Stimulated activated CD8-positive, alpha-beta memory T cell treated with anti-CD3 and anti-CD28 coated beads, Interleukin-4, amount 100 ng/mL, for 1 hour (primary cell): ENCODE measurements around the gene MDM2.
"Not testable (repeated sequence)": the region's sequence is repeated elsewhere in the genome, so short reads cannot be mapped to it uniquely, and the experiment has no call there.

Experiments
- DNase-seq, 2 donors: peaks; one replicate each; pipeline ENCODE4 v3.0.0-alpha.2; 2020; ENCODE audit warnings: low read depth in 2 of 2, low spot score in 1 of 2

Gene MDM2

GRCh38 chr12:68850390-68850789 is 42.4 kb downstream of the MDM2 start:
- no peak for DNase-seq

- DNase-seq: no peak
Measured at GRCh38 chr12:68851592-68852306, 43.8 kb downstream of the MDM2 start.

- DNase-seq: no peak
Measured at GRCh38 chr12:68853396-68854077, 45.6 kb downstream of the MDM2 start.

- no peak for DNase-seq
Measured at GRCh38 chr12:68854078-68854468, 46.1 kb downstream of the MDM2 start.

- DNase-seq: no peak
Measured at GRCh38 chr12:68854554-68854953, 46.6 kb downstream of the MDM2 start.

- DNase-seq: no peak
Measured at GRCh38 chr12:68855111-68855510, 47.1 kb downstream of the MDM2 start.

- no peak for DNase-seq
Measured at GRCh38 chr12:68855771-68856170, 47.8 kb downstream of the MDM2 start.

- DNase-seq: no peak
Measured at GRCh38 chr12:68856510-68856909, 48.5 kb downstream of the MDM2 start.

- no peak for DNase-seq
Measured at GRCh38 chr12:68861890-68862289, 53.9 kb downstream of the MDM2 start.

- no peak for DNase-seq
Measured at GRCh38 chr12:68863109-68863770, 55.3 kb downstream of the MDM2 start.

GRCh38 chr12:68863886-68864454 is 56.0 kb downstream of the MDM2 start:
- DNase-seq: not testable (repeated sequence)

GRCh38 chr12:68864604-68865003 is 56.6 kb downstream of the MDM2 start:
- no peak for DNase-seq

- DNase-seq: no peak
Measured at GRCh38 chr12:68865399-68866164, 57.6 kb downstream of the MDM2 start.

- DNase-seq: no peak
Measured at GRCh38 chr12:68866950-68867349, 59.0 kb downstream of the MDM2 start.

- no peak for DNase-seq
Measured at GRCh38 chr12:68867606-68868005, 59.6 kb downstream of the MDM2 start.

- DNase-seq: no peak
Measured at GRCh38 chr12:68868043-68868790, 60.2 kb downstream of the MDM2 start.

GRCh38 chr12:68870011-68870410 is 62.0 kb downstream of the MDM2 start:
- DNase-seq: no peak

GRCh38 chr12:68870443-68870842 is 62.5 kb downstream of the MDM2 start:
- no peak for DNase-seq

GRCh38 chr12:68871396-68871795 is 63.4 kb downstream of the MDM2 start:
- no peak for DNase-seq

- no peak for DNase-seq
Measured at GRCh38 chr12:68871921-68872320, 63.9 kb downstream of the MDM2 start.

- no peak for DNase-seq
Measured at GRCh38 chr12:68873316-68873715, 65.3 kb downstream of the MDM2 start.
